IPS-NIHi7 (cell line): ENCODE results near the gene SAMD4A.
"Not testable (repeated sequence)": the region's sequence is repeated elsewhere in the genome, so short reads cannot be mapped to it uniquely, and the experiment has no call there.

Experiments used
- DNase-seq: peaks from one replicate; pipeline ENCODE4 v3.0.0; 2012; ENCODE audit warnings: mixed read lengths; ENCODE audit errors: extremely low spot score

SAMD4A gene

DNA sequence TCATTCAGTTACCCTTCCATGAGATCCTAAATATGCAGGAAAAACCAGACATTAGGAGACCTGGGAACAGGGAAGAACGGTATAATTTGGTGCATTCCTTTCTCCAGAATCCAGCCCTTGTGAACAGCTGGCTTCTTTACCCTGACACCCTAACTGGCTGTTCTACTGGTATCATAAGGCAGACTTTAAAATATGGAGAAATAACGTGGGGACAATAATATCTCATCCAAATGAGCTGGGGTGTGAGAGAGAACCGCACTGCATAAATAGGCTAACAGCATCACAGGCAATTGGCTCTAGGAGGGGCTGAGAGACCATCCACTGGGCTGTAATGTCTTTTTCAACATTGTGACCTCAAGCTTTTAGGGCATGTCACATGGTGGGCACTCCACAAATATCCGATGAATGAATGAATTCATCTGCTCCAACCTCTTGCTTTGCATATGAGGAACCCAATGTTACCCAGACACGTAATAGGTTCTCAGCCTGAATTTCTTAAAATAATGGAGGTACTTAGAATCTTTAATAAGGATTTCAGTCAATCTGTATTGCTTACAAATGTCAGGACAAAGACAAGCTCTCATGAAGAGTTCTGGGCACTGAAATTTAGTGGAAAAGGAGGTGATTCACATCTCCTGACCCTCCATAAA, 157.9 kb downstream of the SAMD4A start:
- no peak for DNase-seq

GRCh38 chr14:54725998-54726397, 159.1 kb downstream of the SAMD4A start:
- DNase-seq: no peak

DNA sequence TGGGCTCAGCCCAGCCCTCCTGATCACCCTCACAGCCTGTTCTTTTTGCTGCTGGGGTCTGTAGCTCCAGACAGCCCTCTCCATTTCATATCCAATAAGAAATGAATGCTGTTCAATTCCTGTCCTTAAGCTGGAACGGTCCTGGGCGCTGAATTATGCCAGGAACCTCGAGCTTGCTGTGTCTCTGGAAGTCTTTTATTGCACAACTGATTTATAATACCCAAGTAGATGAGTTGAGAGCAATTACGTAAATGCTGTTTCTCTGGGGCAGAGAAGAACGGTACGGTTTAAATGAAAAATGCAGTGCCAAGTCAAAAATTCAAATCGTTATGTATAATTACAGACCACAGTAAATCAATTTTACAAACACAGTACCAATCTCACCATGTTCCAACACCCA, 161.0 kb downstream of the SAMD4A start:
- DNase-seq: no peak

GRCh38 chr14:54728700-54729527, 162.0 kb downstream of the SAMD4A start:
- no peak for DNase-seq

DNA sequence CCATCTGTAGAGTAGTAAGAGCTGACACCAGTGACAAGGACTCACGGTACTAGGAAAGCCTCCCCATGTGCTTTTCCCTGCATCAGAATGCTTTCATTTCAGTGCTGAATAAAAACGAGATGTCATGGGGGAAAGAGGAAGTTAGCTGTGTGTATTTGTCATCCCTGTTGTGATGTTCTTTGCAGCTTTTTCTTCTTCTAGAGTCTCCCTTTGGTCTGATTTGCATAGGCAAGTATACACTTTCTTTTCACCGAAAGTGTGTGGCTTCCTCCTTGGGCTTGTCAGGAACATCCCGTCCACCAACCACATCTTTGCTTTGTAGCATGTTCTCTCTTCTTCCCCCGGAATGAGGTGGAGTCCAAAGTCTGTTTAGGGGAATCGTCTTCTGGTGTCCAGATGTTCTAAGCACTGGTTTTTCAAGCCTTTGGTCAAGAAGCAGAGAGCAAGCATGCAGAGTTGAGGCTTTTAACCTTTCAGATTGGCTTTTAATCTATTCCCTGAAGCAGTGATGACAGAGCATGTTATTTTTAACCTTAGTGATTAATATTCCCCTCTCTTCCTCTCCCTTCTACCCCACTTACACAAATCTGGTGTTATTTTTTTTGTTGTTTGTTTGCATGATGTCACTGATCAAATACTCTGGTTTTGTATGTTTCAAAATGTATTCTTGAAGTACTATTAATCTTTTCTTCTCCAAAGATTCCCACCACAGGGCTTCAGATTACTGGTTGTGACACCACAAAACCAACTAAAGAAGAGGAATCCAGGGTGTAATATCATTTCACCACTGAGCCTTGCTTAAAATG, 163.4 kb downstream of the SAMD4A start:
- DNase-seq: no peak

GRCh38 chr14:54734966-54735365, 168.0 kb downstream of the SAMD4A start:
- DNase-seq: no peak

- DNase-seq: no peak
Observed at GRCh38 chr14:54735424-54735823, 168.5 kb downstream of the SAMD4A start.

DNA sequence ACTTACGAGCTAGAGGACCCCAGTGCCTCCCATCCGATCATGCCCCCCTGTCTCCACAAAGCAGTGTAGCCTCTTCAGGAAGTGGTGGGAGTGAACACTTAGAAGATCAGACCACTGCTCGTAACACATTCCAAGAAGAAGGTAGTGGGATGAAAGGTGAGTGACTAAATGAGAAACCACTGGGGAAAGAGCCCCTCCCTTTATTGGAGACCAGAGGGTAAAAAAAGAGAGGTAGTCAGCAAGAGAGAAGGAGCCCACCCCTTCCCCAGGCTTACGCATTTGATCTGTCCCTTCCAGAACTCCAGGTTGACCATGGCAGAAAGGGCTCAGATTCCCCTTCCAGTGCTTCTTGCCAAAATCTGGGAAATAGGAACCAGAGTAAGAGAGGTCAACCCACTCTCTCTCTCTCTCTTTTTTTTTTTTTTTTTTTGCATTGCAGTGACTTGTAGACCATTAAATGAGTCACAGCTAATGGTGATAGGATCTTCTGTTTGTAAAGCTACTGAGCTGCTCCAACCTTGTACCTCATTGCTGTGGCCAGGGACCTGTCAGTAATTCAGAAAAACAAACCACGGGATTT, 170.3 kb downstream of the SAMD4A start:
- no peak for DNase-seq

GRCh38 chr14:54738009-54738408, 171.1 kb downstream of the SAMD4A start:
- DNase-seq: no peak

GRCh38 chr14:54739514-54739913, 172.6 kb downstream of the SAMD4A start:
- DNase-seq: no peak

DNA sequence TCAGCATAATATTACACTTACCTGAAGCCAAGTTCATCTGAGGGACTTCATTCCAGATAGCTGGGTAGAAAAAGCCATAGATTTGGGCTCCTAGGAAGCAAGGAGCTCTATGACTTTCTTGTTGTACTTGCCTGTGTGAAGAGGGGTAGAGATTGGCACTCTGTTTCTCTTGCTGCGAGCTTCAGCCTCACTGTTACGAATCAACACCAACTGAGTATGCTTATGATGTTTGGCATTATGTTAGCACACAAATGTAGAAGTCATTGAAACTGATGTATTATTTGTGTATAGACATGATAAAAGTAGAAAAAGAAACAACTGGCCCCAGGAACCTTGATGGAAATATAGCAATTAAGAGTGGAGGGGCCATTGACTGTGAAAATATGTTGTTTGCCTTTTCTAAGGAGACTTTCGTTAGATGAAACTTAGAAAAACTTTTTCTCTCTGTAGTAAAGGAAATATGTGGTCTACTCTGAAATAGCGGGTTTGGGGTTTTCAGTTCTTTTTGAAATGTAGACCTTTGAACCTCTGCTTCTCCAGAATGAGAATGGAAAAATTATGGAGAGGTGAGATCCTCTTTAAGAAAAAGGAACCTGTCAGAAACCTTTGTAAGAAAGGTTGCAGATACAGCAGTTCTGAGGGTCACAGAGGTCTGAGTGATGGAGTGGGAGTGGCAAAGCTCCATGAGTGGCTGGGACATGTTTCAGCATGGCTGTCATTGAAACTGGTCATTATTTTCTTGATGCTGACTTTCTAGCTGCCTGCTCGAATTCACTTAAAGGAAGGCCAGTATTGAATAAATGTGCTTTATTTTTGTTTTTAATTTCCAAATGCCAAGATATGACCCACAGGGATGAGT, 175.8 kb downstream of the SAMD4A start:
- no peak for DNase-seq

- no peak for DNase-seq
Observed at GRCh38 chr14:54743382-54743781, 176.5 kb downstream of the SAMD4A start.

- no peak for DNase-seq
Observed at GRCh38 chr14:54746019-54746418, 179.1 kb downstream of the SAMD4A start.

GRCh38 chr14:54747616-54748015, 180.7 kb downstream of the SAMD4A start:
- no peak for DNase-seq

- DNase-seq: no peak
Observed at GRCh38 chr14:54749180-54749579, 182.3 kb downstream of the SAMD4A start.

DNA sequence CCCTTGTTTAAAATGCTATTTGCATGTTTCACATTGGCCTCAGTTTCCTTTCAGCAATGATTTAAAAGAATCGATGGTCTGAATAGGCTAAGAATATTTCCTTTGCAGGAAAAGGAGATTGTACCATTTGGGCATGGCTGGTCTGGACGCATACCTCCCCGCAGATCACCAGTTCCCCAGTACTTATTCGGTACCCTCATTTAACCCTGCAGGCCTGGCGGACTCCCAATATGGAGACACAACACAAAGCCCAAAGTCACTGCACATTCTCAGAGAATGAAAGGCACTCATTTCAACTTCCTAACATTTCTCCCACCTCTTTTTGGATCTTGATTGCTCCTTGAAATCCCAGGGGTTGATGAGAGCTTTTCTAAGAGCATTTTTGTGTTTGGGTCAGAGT, 182.8 kb downstream of the SAMD4A start:
- no peak for DNase-seq

DNA sequence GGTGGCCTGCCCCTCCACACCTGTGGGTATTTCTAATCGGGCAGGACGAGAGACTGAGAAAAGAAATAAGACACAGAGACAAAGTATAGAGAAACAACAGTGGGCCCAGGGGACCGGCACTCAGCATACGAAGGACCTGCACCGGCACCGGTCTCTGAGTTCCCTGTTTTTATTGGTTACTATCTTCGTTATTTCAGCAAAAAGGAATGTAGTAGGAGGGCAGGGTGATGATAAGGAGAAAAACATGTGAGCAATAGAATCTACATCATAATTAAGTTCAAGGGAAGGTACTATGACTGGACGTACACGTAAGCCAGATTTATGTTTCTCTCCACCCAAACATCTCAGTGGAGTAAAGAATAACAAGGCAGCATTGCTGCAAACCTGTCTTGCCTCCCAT, 185.7 kb downstream of the SAMD4A start:
- DNase-seq: not testable (repeated sequence)

GRCh38 chr14:54753396-54753795, 186.5 kb downstream of the SAMD4A start:
- not testable (repeated sequence) for DNase-seq

DNA sequence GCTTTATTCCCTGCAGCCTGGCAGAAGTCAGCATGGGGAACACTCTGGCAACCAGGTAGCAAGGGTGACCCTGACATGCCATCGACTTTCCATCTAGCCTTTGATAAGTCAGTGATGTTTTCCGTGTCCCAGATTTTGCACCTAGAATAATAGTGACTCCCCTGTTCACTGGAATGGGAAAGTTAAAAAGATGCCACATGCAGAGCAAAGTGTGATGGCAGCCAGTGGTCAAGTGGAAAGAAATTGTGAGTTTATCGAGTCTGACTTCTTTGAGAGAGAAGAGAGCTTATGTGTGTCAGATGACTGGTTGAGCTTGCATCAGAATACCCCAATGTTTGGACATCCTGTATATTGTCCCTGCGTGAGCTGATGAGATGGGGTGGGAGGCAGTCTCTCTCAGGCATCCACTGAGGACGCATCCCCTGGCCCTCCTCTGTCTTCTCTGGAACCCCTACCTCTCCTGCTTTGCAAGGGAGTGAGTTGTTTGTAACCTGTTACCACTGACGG, 187.2 kb downstream of the SAMD4A start:
- no peak for DNase-seq

GRCh38 chr14:54754623-54755386, 187.9 kb downstream of the SAMD4A start:
- DNase-seq: no peak
